ENCODE data around the gene RSPH3.

GRCh38 chr6:159005436-159005835 lies 5.4 kb upstream of the RSPH3 start:
- TF ChIP-seq, protein P1, sequence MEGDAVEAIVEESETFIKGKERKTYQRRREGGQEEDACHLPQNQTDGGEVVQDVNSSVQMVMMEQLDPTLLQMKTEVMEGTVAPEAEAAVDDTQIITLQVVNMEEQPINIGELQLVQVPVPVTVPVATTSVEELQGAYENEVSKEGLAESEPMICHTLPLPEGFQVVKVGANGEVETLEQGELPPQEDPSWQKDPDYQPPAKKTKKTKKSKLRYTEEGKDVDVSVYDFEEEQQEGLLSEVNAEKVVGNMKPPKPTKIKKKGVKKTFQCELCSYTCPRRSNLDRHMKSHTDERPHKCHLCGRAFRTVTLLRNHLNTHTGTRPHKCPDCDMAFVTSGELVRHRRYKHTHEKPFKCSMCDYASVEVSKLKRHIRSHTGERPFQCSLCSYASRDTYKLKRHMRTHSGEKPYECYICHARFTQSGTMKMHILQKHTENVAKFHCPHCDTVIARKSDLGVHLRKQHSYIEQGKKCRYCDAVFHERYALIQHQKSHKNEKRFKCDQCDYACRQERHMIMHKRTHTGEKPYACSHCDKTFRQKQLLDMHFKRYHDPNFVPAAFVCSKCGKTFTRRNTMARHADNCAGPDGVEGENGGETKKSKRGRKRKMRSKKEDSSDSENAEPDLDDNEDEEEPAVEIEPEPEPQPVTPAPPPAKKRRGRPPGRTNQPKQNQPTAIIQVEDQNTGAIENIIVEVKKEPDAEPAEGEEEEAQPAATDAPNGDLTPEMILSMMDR (IDR thresholded peaks at IDR 0.05): no peak
- no peak for TF ChIP-seq POLR2A (IDR thresholded peaks at IDR 0.05)
- TF ChIP-seq POLR2AphosphoS5 (IDR thresholded peaks at IDR 0.05): no peak

All from suprapubic skin (tissue), 4 donors.